Measurements from ENCODE around the gene METTL4.

Gene METTL4

GRCh38 chr18:2515908-2516625 lies 55.2 kb downstream of the METTL4 start:
- peak in 3 of 6 experiments; percentile 11 to 26 (median 26) for DNase-seq

GRCh38 chr18:2515171-2515787 lies 56.0 kb downstream of the METTL4 start:
- no peak for DNase-seq

- DNase-seq: no peak
These were observed 57.7 kb downstream of the METTL4 start for GRCh38 chr18:2513616-2514015.

GRCh38 chr18:2512059-2512458 lies 59.2 kb downstream of the METTL4 start:
- no peak for DNase-seq

GRCh38 chr18:2511451-2511850 lies 59.9 kb downstream of the METTL4 start:
- no peak for DNase-seq

GRCh38 chr18:2510416-2510815 lies 60.9 kb downstream of the METTL4 start:
- no peak for DNase-seq

GRCh38 chr18:2508678-2509077 lies 62.6 kb downstream of the METTL4 start:
- DNase-seq: no peak

GRCh38 chr18:2508155-2508554 lies 63.1 kb downstream of the METTL4 start:
- DNase-seq: no peak

GRCh38 chr18:2504642-2505041 lies 66.7 kb downstream of the METTL4 start:
- no peak for DNase-seq

- no peak for DNase-seq
These were observed 68.4 kb downstream of the METTL4 start for GRCh38 chr18:2502880-2503279.

GRCh38 chr18:2502394-2502793 lies 68.9 kb downstream of the METTL4 start:
- no peak for DNase-seq

- no peak for DNase-seq
These were observed 73.5 kb downstream of the METTL4 start for GRCh38 chr18:2497797-2498196.

GRCh38 chr18:2495381-2495780 lies 75.9 kb downstream of the METTL4 start:
- no peak for DNase-seq

GRCh38 chr18:2494921-2495320 lies 76.4 kb downstream of the METTL4 start:
- DNase-seq: no peak
